HCT116 (cell line): ENCODE measurements around the gene ZNF333. TPM values are rescaled to one million over a fixed set of nuclear protein-coding genes. Genes with fewer than 3 reads are reported as not detected.

Source experiments
- ATAC-seq: fragments of 200-7000 bp; cut with Tn5 transposase; 2 replicates; pipeline ENCODE4 v1.9.1; 2020; ENCODE audit warnings: mild to moderate bottlenecking, moderate library complexity
- BruUV-seq: library from RNA; stranded (reverse); fragments of 400-500 nt; replicated peaks from 2 replicates; lab custom pipeline; 2021; lab: Mats Ljungman, UMichigan
- CTCF ChIA-PET: fragments of 300-600 bp; sonication (Branson Sonifier 250); formaldehyde crosslinking; loops from one replicate; lab custom pipeline; 2021; ENCODE audit warnings: antibody characterized with exemption; lab: Charles Lee
- POLR2A ChIA-PET: fragments of 300-600, 350-600 bp; sonication (Branson Sonifier 250); formaldehyde crosslinking; loops from one replicate; lab custom pipeline; 2021; ENCODE audit warnings: antibody characterized with exemption; lab: Charles Lee
- RAD21 ChIA-PET, 2 experiments: fragments of 300-600 bp; sonication (Branson Sonifier 250); formaldehyde crosslinking; loops; one replicate each; lab custom pipeline; 2023; ENCODE audit warnings: low total read pairs in 2 of 2; ENCODE audit not compliant: uncharacterized antibody in 2 of 2, unreplicated experiment in 2 of 2, low non-redundant PET in 1 of 2; lab: Charles Lee
- DNase-seq: peaks from one replicate; pipeline ENCODE4 v3.0.0-alpha.2; 2010; ENCODE audit warnings: low read depth, low spot score
- H2AFZ ChIP-seq: fragments of 200-600 bp; shearing (Covaris generic), sonication (generic); 2 replicates; pipeline ENCODE4 v1.6.1; 2017; ENCODE audit warnings: low read depth, mixed run types, mixed read lengths, antibody characterized with exemption, low read length; ENCODE audit not compliant: poor library complexity, severe bottlenecking
- H3K27ac ChIP-seq: 2 replicates; pipeline ENCODE4 v1.5.1; 2012; ENCODE audit warnings: low read depth, low read length
- H3K27me3 ChIP-seq: fragments of 200-600 bp; sonication (generic); 2 replicates; pipeline ENCODE4 v1.6.1; 2016; ENCODE audit warnings: mixed run types, low read length, mixed read lengths; ENCODE audit not compliant: insufficient read depth
- H3K36me3 ChIP-seq, 2 experiments: fragments of 200-500 bp in 1 of 2; fragments of 200-600 bp in 1 of 2; sonication (Bioruptor generic) in 1 of 2; sonication (generic) in 1 of 2; 2 replicates each; pipeline versions ENCODE4 v1.5.1 to v1.6.1; 2014 to 2016; ENCODE audit warnings: low read length in 2 of 2, inconsistent platforms in 1 of 2, mixed read lengths in 1 of 2, mixed run types in 1 of 2; ENCODE audit not compliant: insufficient read depth in 2 of 2, control insufficient read depth in 1 of 2
- H3K4me1 ChIP-seq, 2 experiments: fragments of 200-600 bp in 1 of 2; sonication (generic) in 1 of 2; 2 replicates each; pipeline versions ENCODE4 v1.5.1 to v1.6.1; 2012 to 2017; ENCODE audit warnings: low read length in 2 of 2, inconsistent platforms in 1 of 2, mild to moderate bottlenecking in 1 of 2, mixed read lengths in 1 of 2, mixed run types in 1 of 2, moderate library complexity in 1 of 2; ENCODE audit not compliant: insufficient read depth in 2 of 2, control insufficient read depth in 1 of 2
- H3K4me2 ChIP-seq: fragments of 200-600 bp; sonication (generic); 2 replicates; pipeline ENCODE4 v1.6.1; 2017; ENCODE audit warnings: mixed run types, low read length, mixed read lengths
- H3K4me3 ChIP-seq, 2 experiments: fragments of 200-600 bp in 1 of 2; sonication (generic) in 1 of 2; replicated peaks in 1 of 2; 2 replicates each; pipeline ENCODE4 v1.5.1; 2011 to 2016; ENCODE audit warnings: low read length in 2 of 2, control low read depth in 1 of 2, low read depth in 1 of 2, mild to moderate bottlenecking in 1 of 2, mixed read lengths in 1 of 2, mixed run types in 1 of 2
- H3K79me2 ChIP-seq: fragments of 200-600 bp; sonication (generic); 2 replicates; pipeline ENCODE4 v1.6.1; 2017; ENCODE audit warnings: mild to moderate bottlenecking, mixed run types, low read length, moderate library complexity, mixed read lengths; ENCODE audit not compliant: insufficient read depth
- H3K9ac ChIP-seq: fragments of 200-600 bp; sonication (generic); 2 replicates; pipeline ENCODE4 v1.6.1; 2016; ENCODE audit warnings: low read length, mixed read lengths
- H3K9me2 ChIP-seq: fragments of 200-600 bp; sonication (generic), shearing (Covaris generic); 2 replicates; pipeline ENCODE4 v1.6.1; 2017; ENCODE audit warnings: mixed run types, mild to moderate bottlenecking, moderate library complexity; ENCODE audit not compliant: insufficient read depth
- H3K9me3 ChIP-seq, 2 experiments: fragments of 200-500 bp in 1 of 2; fragments of 200-600 bp in 1 of 2; sonication (Bioruptor generic) in 1 of 2; sonication (generic) in 1 of 2; 2 replicates each; pipeline ENCODE4 v1.6.1; 2014 to 2017; ENCODE audit warnings: low read length in 2 of 2, mixed read lengths in 2 of 2, inconsistent platforms in 1 of 2, low read depth in 1 of 2, mild to moderate bottlenecking in 1 of 2, mixed run types in 1 of 2, moderate library complexity in 1 of 2; ENCODE audit not compliant: control insufficient read depth in 1 of 2, insufficient read depth in 1 of 2
- H4K20me1 ChIP-seq: fragments of 200-600 bp; sonication (generic), shearing (Covaris generic); 2 replicates; pipeline ENCODE4 v1.6.1; 2017; ENCODE audit warnings: mixed run types, mild to moderate bottlenecking, moderate library complexity; ENCODE audit not compliant: insufficient read depth
- CBX3 ChIP-seq: IDR thresholded peaks from 2 replicates; pipeline ENCODE4 v1.6.1; 2012; ENCODE audit warnings: low read depth
- ELF1 ChIP-seq: IDR thresholded peaks from 2 replicates; pipeline ENCODE4 v1.6.1; 2012; ENCODE audit warnings: low read depth, borderline replicate concordance
- EZH2phosphoT487 ChIP-seq: fragments of 200-600 bp; IDR thresholded peaks from 2 replicates; pipeline ENCODE4 v1.6.1; 2018; ENCODE audit warnings: antibody characterized with exemption, borderline replicate concordance
- FOSL1 ChIP-seq: IDR thresholded peaks from 2 replicates; pipeline ENCODE4 v1.6.1; 2012; ENCODE audit warnings: low read depth
- JUND ChIP-seq: IDR thresholded peaks from 2 replicates; pipeline ENCODE4 v1.6.1; 2012
- RAD21 ChIP-seq: IDR thresholded peaks from 2 replicates; pipeline ENCODE4 v1.6.1; 2012; ENCODE audit warnings: low read depth, mild to moderate bottlenecking
- SP1 ChIP-seq: IDR thresholded peaks from 2 replicates; pipeline ENCODE4 v1.6.1; 2012; ENCODE audit warnings: low read depth
- YY1 ChIP-seq: IDR thresholded peaks from 2 replicates; pipeline ENCODE4 v1.6.1; 2011; ENCODE audit warnings: low read length, low read depth, moderate library complexity, mild to moderate bottlenecking; ENCODE audit not compliant: insufficient replicate concordance; ENCODE audit errors: extremely low read depth
- ZFX ChIP-seq: fragments of 450-650 bp; IDR thresholded peaks from 2 replicates; pipeline ENCODE4 v1.6.1; 2017
- ZNF274 ChIP-seq: fragments of 200-500 bp; sonication (Bioruptor generic); IDR thresholded peaks from 2 replicates; pipeline ENCODE4 v1.6.1; 2014; ENCODE audit warnings: mild to moderate bottlenecking, low read depth, low read length, inconsistent platforms
- intact Hi-C: fragments of 100-400 bp; cut with micrococcal nuclease; formaldehyde crosslinking; loops from 2 replicates; pipeline ENCODE4 v1.10.0; 2022
- total RNA-seq: library from RNA; stranded (reverse); gene quantifications from one replicate; pipeline ENCODE4 v1.2.1, GENCODE V29; 2021; ENCODE audit not compliant: unreplicated experiment
- TF ChIP-seq, protein P1 (sequence below), 3 experiments: fragments of 200-600 bp in 1 of 3; sonication (generic) in 1 of 3; IDR thresholded peaks in 2 of 3; conservative IDR thresholded peaks in 1 of 3; 2 replicates each; pipeline ENCODE4 v1.5.1; 2012 to 2017; ENCODE audit warnings: low read depth in 2 of 3, low read length in 2 of 3, antibody characterized with exemption in 1 of 3, borderline replicate concordance in 1 of 3, control low read depth in 1 of 3, mild to moderate bottlenecking in 1 of 3, mixed read lengths in 1 of 3, mixed run types in 1 of 3, moderate library complexity in 1 of 3; ENCODE audit not compliant: insufficient read depth in 1 of 3

Gene ZNF333
- total RNA-seq, 1 experiment from 2014 or later = 9.2 TPM

- H3K4me1 ChIP-seq = no peaks in the 10 kb centered on the region
- ChIA-PET CTCF (no interaction called here), RAD21 (no interaction called here), POLR2A (no interaction called here)
- no peak overlapping the region for H3K27ac ChIP-seq
- H3K4me2 ChIP-seq = no peak overlapping the region
- peaks cover 0 to 9% of the 10 kb centered on the region in 2 experiments; a peak in 1 of 4 replicates for H3K36me3 ChIP-seq
- intact Hi-C loops = no loop called here
- peaks cover 30 to 44% of the 10 kb centered on the region in 2 experiments for H3K9me3 ChIP-seq
- BruUV-seq = no TSS peak
- H3K9ac ChIP-seq = no peak overlapping the region
- no peaks in the 10 kb centered on the region for H3K79me2 ChIP-seq
- H3K27me3 ChIP-seq = no peaks in the 10 kb centered on the region
- DNase-seq = no peak
- TF ChIP-seq CBX3 (no peak), YY1 (no peak), RAD21 (no peak), FOSL1 (no peak), SP1 (no peak), ELF1 (no peak), EZH2phosphoT487 (no peak), ZNF274 (no peak), ZFX (no peak), JUND (no peak)
- TF ChIP-seq, protein P1, sequence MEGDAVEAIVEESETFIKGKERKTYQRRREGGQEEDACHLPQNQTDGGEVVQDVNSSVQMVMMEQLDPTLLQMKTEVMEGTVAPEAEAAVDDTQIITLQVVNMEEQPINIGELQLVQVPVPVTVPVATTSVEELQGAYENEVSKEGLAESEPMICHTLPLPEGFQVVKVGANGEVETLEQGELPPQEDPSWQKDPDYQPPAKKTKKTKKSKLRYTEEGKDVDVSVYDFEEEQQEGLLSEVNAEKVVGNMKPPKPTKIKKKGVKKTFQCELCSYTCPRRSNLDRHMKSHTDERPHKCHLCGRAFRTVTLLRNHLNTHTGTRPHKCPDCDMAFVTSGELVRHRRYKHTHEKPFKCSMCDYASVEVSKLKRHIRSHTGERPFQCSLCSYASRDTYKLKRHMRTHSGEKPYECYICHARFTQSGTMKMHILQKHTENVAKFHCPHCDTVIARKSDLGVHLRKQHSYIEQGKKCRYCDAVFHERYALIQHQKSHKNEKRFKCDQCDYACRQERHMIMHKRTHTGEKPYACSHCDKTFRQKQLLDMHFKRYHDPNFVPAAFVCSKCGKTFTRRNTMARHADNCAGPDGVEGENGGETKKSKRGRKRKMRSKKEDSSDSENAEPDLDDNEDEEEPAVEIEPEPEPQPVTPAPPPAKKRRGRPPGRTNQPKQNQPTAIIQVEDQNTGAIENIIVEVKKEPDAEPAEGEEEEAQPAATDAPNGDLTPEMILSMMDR (IDR thresholded peaks at IDR 0.05 in 2 of 3, conservative IDR thresholded peaks at IDR 0.05 in 1 of 3; ENCODE audit: borderline replicate concordance in 1 of 3, insufficient read depth in 1 of 3, low read depth in 2 of 3, low read length in 2 of 3) = no peak
- H3K4me3 ChIP-seq = no peak overlapping the region
- H3K9me2 ChIP-seq = no peaks in the 10 kb centered on the region
- no peaks in the 10 kb centered on the region for H4K20me1 ChIP-seq
- no peak for ATAC-seq
- no peak overlapping the region for H2AFZ ChIP-seq
These were observed 32.3 kb downstream of the ZNF333 start for GRCh38 chr19:14722127-14722526.
